ENCODE results near the gene C1QTNF1.

Gene C1QTNF1

DNA sequence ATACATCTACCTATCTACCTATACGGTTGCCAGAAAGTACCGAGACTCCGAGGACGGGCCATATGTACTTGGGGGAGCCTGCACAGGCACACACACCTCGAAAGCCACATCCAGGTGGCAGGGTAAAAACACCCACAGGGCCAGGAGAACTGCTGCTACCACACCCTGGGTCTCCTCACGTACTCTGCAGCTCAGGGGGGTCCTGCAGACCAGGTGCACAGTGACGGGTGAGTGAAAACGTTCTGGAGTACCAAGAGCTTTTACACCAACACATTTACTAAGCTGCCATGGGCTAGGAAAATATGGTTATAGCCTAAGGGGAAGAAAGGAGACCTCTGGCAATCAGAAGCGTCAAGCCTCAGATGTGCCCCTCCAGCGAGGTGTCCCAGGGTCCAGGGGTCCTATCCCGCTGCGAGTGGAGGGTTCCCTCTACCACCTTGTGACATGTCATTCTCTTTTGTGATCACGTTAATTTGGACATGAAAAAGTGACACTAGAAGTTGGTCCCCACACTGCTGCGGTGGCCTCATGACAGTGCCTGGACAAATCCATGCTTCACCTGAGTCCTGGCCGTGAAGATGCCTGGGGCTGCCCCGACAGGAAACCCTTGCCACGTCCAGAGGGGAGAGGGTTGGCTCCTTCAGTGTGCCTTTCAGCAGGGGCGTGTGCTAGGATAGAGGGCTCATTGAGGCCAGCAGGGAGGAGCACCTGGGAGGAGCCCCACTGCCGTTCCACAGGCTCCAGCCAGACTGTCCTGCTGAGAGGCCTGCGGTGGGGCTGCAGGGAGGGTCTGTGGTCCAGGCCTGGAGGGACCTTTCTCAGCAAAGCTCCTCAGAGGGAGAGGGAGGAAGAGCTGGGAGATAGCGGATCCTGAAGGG is 16.2 kb upstream of the C1QTNF1 start:
- DNase-seq (ENCODE audit: low read depth) = no peak
- TF ChIP-seq, protein P1, sequence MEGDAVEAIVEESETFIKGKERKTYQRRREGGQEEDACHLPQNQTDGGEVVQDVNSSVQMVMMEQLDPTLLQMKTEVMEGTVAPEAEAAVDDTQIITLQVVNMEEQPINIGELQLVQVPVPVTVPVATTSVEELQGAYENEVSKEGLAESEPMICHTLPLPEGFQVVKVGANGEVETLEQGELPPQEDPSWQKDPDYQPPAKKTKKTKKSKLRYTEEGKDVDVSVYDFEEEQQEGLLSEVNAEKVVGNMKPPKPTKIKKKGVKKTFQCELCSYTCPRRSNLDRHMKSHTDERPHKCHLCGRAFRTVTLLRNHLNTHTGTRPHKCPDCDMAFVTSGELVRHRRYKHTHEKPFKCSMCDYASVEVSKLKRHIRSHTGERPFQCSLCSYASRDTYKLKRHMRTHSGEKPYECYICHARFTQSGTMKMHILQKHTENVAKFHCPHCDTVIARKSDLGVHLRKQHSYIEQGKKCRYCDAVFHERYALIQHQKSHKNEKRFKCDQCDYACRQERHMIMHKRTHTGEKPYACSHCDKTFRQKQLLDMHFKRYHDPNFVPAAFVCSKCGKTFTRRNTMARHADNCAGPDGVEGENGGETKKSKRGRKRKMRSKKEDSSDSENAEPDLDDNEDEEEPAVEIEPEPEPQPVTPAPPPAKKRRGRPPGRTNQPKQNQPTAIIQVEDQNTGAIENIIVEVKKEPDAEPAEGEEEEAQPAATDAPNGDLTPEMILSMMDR (IDR thresholded peaks at IDR 0.05; ENCODE audit: control insufficient read depth, extremely low read depth, insufficient read depth) = no peak
- peak overlapping the region; percentile 95 for H3K4me3 ChIP-seq (ENCODE audit: low read depth, low read length)

DNA sequence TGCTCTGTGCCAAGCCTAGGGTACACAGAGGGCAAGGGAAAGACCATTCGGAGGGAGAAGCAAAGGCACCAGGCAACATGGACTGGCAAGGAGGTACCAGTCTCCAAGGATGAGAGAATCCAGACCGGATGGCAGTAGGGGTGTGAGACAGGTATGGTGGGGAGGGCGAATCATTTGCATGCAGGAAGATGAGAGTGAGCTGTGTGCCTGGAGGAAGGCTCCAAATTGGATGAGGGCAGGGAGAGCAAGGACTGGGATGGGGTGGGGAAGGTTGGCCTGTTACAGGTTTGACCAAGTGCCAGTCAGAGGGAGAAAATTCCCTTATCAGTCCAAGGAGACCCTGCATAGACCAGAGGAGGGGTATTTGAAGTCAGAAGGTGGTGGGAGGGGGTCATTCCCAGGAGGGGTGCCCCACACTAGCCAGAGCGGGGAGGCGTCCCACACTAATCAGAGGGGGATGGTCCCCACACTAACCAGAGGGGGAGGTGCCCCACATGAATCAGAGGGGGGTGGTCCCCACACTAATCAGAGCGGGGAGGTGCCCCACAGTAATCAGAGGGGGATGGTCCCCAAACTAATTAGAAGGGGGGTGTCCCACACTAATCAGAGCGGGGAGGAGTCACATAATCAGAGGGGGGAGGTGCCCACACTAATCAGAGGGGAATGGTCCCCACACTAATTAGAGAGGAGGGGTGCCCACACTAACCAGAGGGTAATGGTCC is 15.1 kb upstream of the C1QTNF1 start:
- TF ChIP-seq, protein P1 (IDR thresholded peaks at IDR 0.05; ENCODE audit: control insufficient read depth, extremely low read depth, insufficient read depth) = no peak
- no peak for DNase-seq (ENCODE audit: low read depth)
- H3K4me3 ChIP-seq (ENCODE audit: low read depth, low read length) = peak overlapping the region; percentile 95

DNA sequence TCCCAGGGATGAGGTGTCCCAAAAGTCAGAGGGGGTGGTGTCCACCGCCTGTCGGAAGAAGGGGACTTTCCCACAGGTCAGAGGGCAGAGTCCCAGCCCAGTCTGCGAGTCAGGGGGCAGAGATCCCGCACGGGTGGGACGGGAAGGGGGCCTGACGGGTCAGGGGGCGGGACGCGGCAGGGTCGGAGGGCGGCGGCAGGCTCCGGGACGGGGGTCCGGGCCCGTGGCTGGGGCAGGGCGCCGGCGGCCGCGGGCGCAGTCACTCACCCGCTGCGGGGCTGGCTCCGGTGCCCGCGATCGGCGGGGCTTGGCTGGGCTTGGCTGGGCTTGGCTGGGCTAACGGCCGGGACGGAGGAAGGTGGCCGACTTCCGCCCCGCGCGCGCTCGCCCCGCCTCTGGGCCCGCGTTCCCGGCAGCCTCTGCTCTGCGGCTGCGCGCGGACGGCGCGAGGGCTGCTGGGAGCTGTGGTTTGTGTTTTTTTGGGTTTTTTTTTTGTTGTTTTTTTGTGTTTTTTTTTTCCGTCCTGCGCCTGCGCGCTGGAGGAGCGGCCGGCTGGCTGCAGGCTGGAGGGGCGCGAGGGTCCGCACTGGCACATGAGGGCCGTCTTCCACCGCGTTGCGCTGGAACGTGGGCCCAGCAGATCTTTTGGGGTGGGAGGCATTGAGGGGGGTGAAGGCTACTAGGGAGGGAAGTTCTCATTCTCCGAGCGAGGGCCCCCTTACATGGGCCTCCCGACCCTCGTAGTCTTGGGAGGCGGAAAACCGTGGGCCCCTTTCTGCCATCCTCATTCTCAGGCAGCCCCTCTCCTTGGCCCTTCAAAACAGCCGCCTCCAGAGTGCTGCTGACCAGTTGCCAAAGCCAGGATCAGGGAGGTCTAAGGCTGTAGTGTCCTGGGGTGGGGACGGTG is 14.3 kb upstream of the C1QTNF1 start, which contains the start of gene CANT1:
Gene CANT1 (minus strand): TSS at position 368 of the 907 bp plus-strand sequence. CDS start 12,142 bp downstream, outside the sequence.
- peak within 1 kb of the TSS; percentile 95 for H3K4me3 ChIP-seq (ENCODE audit: low read depth, low read length)
- TF ChIP-seq, protein P1 (IDR thresholded peaks at IDR 0.05; ENCODE audit: control insufficient read depth, extremely low read depth, insufficient read depth) = no peak
- DNase-seq (ENCODE audit: low read depth) = no peak

DNA sequence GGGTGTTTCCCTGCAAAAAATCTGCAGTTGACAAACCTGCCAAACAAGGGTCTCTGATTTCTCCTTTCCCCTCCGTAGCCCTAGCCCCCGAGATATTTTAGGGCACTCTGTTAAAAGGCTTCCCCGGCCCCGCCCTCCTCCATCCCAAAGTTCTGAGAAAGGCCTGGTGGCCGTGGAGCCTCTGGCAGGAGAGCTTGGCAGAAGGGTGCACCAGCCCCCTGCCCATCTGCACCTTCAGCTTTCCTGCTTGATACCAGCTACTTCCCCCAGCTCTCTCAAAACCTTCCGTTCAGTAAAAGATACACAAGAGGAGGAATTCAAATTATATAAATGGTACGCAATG is 13.7 kb upstream of the C1QTNF1 start:
- TF ChIP-seq, protein P1 (IDR thresholded peaks at IDR 0.05; ENCODE audit: control insufficient read depth, extremely low read depth, insufficient read depth) = no peak
- H3K4me3 ChIP-seq (ENCODE audit: low read depth, low read length) = peak overlapping the region; percentile 95
- no peak for DNase-seq (ENCODE audit: low read depth)

DNA sequence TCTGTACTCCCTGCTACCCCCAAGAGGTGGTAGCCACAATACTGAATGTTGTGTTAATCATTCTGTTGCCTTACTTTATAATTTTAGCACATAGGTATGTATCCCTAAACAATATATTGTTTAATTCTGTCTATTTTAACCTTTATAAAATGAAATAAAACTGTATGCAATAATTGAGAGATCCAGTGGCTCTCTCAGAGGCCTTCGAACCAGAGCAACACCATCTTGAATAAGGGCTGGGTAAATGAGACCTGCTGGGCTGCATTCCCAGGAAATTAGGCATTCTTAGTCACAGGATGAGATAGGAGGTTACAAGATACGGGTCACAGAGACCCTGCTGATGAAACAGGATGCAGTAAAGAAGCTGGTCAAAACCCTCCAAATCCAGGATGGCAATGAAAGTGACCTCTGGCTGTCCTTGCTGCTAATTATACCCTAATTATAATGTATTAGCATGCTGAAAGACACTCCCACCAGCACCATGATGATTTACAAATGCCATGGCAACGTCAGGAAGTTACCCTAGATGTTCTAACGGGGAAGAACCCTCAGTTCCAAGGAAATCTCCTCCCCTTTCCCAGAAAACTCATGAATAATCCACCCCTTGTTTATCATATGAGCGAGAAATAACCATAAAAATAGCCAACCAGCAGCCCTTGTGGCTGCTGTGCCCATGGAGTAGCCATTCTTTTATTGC is 12.4 kb upstream of the C1QTNF1 start:
- TF ChIP-seq, protein P1 (IDR thresholded peaks at IDR 0.05; ENCODE audit: control insufficient read depth, extremely low read depth, insufficient read depth) = no peak
- no peak overlapping the region for H3K4me3 ChIP-seq (ENCODE audit: low read depth, low read length)
- no peak for DNase-seq (ENCODE audit: low read depth)

DNA sequence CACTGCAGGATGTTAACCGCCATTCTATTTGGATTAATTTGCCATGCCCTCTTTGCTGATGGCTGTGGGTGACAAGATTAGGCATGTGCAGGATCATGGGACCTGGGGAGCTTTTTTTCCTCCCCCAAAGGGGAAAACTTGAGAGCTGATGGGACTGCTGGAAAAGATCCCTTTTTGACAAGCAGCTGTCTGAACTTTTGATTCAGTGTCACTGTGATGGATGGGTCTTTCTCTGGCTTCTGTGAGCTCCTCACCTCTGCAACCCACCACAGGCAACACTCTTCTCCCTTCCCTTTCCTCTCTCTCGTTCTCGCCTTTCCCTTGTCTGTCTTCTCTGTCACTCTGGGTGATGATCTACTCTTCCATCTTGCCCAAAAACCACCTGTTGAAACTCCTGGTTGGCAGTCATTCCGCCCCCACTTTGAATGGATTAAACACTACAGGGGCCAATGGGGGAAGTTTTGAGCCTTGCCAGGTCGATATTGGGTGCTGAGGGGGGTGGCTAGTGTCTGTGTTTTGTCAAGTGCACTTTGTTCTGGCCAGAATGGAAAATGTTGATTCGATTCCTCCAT is 11.3 kb upstream of the C1QTNF1 start:
- TF ChIP-seq, protein P1 (IDR thresholded peaks at IDR 0.05; ENCODE audit: control insufficient read depth, extremely low read depth, insufficient read depth) = no peak
- no peak overlapping the region for H3K4me3 ChIP-seq (ENCODE audit: low read depth, low read length)
- no peak for DNase-seq (ENCODE audit: low read depth)

All from LNCaP clone FGC (cell line).